ENCODE results near the gene WDR90. TPM values are rescaled to one million over a fixed set of nuclear protein-coding genes. Genes with fewer than 3 reads are reported as not detected.
A peak's percentile ranks its signal among the peaks of the same experiment; 100 is the strongest.

WDR90 gene
- total and polyA plus RNA-seq, 2 of the 13 experiments (the other 11 are each of a cell fraction or from before 2014, with no cell fraction given): 14.9 to 28.9 TPM

DNA sequence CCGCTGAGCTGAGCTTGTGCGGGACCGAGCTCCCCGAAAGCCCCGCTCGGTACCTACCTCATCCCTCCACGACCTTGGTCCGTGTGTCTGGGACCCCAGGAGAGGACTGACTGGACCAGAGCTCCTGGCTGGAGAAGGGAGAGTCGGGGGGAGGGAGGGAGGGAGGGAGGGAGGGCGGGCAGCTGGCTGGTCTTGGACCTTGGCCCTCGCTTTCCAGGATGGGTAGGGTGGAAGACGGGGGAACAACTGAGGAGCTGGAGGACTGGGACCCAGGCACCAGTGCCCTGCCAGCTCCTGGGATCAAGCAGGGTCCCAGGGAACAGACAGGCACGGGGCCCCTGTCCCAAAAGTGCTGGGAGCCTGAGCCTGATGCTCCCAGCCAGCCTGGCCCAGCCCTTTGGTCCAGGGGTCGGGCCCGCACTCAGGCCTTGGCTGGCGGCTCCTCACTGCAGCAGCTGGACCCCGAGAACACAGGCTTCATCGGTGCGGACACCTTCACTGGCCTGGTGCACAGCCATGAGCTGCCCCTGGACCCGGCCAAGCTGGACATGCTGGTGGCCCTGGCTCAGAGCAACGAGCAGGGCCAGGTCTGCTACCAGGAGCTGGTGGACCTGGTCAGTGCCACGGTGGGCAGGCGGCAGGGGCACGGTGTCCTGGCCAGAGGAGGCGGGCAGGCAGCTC, 26.9 kb downstream of the WDR90 start (continued):
- TF ChIP-seq, protein P1, sequence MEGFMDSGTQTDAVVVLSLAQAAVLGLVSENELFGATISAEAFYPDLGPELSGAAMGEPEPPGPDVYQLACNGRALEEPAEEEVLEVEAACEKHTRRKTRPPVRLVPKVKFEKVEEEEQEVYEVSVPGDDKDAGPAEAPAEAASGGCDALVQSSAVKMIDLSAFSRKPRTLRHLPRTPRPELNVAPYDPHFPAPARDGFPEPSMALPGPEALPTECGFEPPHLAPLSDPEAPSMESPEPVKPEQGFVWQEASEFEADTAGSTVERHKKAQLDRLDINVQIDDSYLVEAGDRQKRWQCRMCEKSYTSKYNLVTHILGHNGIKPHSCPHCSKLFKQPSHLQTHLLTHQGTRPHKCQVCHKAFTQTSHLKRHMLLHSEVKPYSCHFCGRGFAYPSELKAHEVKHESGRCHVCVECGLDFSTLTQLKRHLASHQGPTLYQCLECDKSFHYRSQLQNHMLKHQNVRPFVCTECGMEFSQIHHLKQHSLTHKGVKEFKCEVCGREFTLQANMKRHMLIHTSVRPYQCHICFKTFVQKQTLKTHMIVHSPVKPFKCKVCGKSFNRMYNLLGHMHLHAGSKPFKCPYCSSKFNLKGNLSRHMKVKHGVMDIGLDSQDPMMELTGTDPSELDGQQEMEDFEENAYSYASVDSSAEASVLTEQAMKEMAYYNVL (CRISPR knock-in tag; IDR thresholded peaks at IDR 0.05; ENCODE audit: borderline replicate concordance): peak; percentile 45; the same call in 1 of the 2 replicates
- TF ChIP-seq MEIS1 (CRISPR knock-in tag; IDR thresholded peaks at IDR 0.05; ENCODE audit: borderline replicate concordance) (no peak), SMARCC2 (IDR thresholded peaks at IDR 0.05) (no peak), RCOR2 (CRISPR knock-in tag; IDR thresholded peaks at IDR 0.05) (no peak), ZNF607 (CRISPR knock-in tag; IDR thresholded peaks at IDR 0.05; ENCODE audit: borderline replicate concordance) (no peak), CREM (IDR thresholded peaks at IDR 0.05) (no peak), CREM (CRISPR knock-in tag; IDR thresholded peaks at IDR 0.05) (no peak), HIVEP1 (CRISPR knock-in tag; IDR thresholded peaks at IDR 0.05) (0 out of 2 replicates have a peak, but pooled peaks have one; percentile 13), ZNF224 (CRISPR knock-in tag; IDR thresholded peaks at IDR 0.05) (no peak), AGO1 (IDR thresholded peaks at IDR 0.05; ENCODE audit: low read depth, low read length, poor library complexity, severe bottlenecking) (peak; percentile 75), SALL2 (CRISPR knock-in tag; IDR thresholded peaks at IDR 0.05) (no peak), TOPORS (CRISPR knock-in tag; IDR thresholded peaks at IDR 0.05) (no peak), HES4 (CRISPR knock-in tag; IDR thresholded peaks at IDR 0.05; ENCODE audit: borderline replicate concordance) (no peak), ZNF446 (CRISPR knock-in tag; IDR thresholded peaks at IDR 0.05) (no peak), ERF (CRISPR knock-in tag; IDR thresholded peaks at IDR 0.05) (0 out of 2 replicates have a peak, but pooled peaks have one; percentile 29), ZNF263 (CRISPR knock-in tag; IDR thresholded peaks at IDR 0.05) (no peak; the same call in 1 of the 2 replicates), ZBTB3 (CRISPR knock-in tag; IDR thresholded peaks at IDR 0.05; ENCODE audit: borderline replicate concordance, low read depth) (no peak), NFIC (IDR thresholded peaks at IDR 0.05; ENCODE audit: low read length) (no peak), BCL6 (CRISPR knock-in tag; IDR thresholded peaks at IDR 0.05) (peak; percentile 57), AKAP8 (CRISPR knock-in tag; IDR thresholded peaks at IDR 0.05) (peak; percentile 68; the same call in 1 of the 2 replicates), HNF4A (CRISPR knock-in tag; IDR thresholded peaks at IDR 0.05) (peak; percentile 47)
- TF ChIP-seq, protein P2, sequence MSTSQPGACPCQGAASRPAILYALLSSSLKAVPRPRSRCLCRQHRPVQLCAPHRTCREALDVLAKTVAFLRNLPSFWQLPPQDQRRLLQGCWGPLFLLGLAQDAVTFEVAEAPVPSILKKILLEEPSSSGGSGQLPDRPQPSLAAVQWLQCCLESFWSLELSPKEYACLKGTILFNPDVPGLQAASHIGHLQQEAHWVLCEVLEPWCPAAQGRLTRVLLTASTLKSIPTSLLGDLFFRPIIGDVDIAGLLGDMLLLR (CRISPR knock-in tag; IDR thresholded peaks at IDR 0.05): 0 out of 2 replicates have a peak, but pooled peaks have one; percentile 15
- TF ChIP-seq, protein P3, sequence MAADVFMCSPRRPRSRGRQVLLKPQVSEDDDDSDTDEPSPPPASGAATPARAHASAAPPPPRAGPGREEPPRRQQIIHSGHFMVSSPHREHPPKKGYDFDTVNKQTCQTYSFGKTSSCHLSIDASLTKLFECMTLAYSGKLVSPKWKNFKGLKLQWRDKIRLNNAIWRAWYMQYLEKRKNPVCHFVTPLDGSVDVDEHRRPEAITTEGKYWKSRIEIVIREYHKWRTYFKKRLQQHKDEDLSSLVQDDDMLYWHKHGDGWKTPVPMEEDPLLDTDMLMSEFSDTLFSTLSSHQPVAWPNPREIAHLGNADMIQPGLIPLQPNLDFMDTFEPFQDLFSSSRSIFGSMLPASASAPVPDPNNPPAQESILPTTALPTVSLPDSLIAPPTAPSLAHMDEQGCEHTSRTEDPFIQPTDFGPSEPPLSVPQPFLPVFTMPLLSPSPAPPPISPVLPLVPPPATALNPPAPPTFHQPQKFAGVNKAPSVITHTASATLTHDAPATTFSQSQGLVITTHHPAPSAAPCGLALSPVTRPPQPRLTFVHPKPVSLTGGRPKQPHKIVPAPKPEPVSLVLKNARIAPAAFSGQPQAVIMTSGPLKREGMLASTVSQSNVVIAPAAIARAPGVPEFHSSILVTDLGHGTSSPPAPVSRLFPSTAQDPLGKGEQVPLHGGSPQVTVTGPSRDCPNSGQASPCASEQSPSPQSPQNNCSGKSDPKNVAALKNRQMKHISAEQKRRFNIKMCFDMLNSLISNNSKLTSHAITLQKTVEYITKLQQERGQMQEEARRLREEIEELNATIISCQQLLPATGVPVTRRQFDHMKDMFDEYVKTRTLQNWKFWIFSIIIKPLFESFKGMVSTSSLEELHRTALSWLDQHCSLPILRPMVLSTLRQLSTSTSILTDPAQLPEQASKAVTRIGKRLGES (CRISPR knock-in tag; IDR thresholded peaks at IDR 0.05; ENCODE audit: borderline replicate concordance): no peak
- TF ChIP-seq, protein P4, sequence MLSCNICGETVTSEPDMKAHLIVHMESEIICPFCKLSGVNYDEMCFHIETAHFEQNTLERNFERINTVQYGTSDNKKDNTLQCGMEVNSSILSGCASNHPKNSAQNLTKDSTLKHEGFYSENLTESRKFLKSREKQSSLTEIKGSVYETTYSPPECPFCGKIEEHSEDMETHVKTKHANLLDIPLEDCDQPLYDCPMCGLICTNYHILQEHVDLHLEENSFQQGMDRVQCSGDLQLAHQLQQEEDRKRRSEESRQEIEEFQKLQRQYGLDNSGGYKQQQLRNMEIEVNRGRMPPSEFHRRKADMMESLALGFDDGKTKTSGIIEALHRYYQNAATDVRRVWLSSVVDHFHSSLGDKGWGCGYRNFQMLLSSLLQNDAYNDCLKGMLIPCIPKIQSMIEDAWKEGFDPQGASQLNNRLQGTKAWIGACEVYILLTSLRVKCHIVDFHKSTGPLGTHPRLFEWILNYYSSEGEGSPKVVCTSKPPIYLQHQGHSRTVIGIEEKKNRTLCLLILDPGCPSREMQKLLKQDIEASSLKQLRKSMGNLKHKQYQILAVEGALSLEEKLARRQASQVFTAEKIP (CRISPR knock-in tag; IDR thresholded peaks at IDR 0.05; ENCODE audit: borderline replicate concordance): no peak
